AG09309 (cell line): ENCODE data around the gene OPALIN.

Experiments used
- DNase-seq: peaks from one replicate; pipeline ENCODE4 v3.0.0-alpha.2; 2010; ENCODE audit warnings: low read depth
- H3K4me3 ChIP-seq: 2 replicates; pipeline ENCODE4 v1.5.1; 2011; ENCODE audit warnings: mild to moderate bottlenecking, low read depth, low read length, moderate library complexity; ENCODE audit not compliant: control insufficient read depth
- CTCF ChIP-seq: IDR thresholded peaks from 2 replicates; pipeline ENCODE4 v1.5.1; 2011; ENCODE audit warnings: mild to moderate bottlenecking, low read depth, low read length, inconsistent platforms; ENCODE audit not compliant: insufficient read depth, control insufficient read depth; ENCODE audit errors: missing control alignments

The OPALIN gene

GRCh38 chr10:96368971-96369370 lies 10.2 kb upstream of the OPALIN start:
- DNase-seq = no peak
- no peak overlapping the region for H3K4me3 ChIP-seq
- TF ChIP-seq CTCF = no peak

- TF ChIP-seq CTCF = no peak
- no peak for DNase-seq
- H3K4me3 ChIP-seq = no peak overlapping the region
These were observed 8.7 kb upstream of the OPALIN start for GRCh38 chr10:96367470-96367869.

- no peak for DNase-seq
- no peak for TF ChIP-seq CTCF
- no peak overlapping the region for H3K4me3 ChIP-seq
These were observed 7.7 kb upstream of the OPALIN start for GRCh38 chr10:96366508-96366907.

- DNase-seq = no peak
- no peak overlapping the region for H3K4me3 ChIP-seq
- no peak for TF ChIP-seq CTCF
These were observed 6.8 kb upstream of the OPALIN start for GRCh38 chr10:96365571-96365970.

- no peak overlapping the region for H3K4me3 ChIP-seq
- TF ChIP-seq CTCF = no peak
- DNase-seq = no peak
These were observed 2.0 kb upstream of the OPALIN start for GRCh38 chr10:96360766-96361165.

- no peak for TF ChIP-seq CTCF
- H3K4me3 ChIP-seq = no peak overlapping the region
- DNase-seq = no peak
These were observed 1.5 kb upstream of the OPALIN start for GRCh38 chr10:96360331-96360730.

- no peak for DNase-seq
- no peak for TF ChIP-seq CTCF
- H3K4me3 ChIP-seq = no peak overlapping the region
These were observed 814 bp upstream of the OPALIN start for GRCh38 chr10:96359616-96360015.
